Thyroid gland (tissue), 4 donors: Measurements from ENCODE around the gene CLIP1.

Experiments used
- POLR2A ChIP-seq, 2 donors: fragments of 450-650 bp; IDR thresholded peaks; one replicate each; pipeline ENCODE4 v1.6.1; 2017; ENCODE audit warnings: antibody characterized with exemption in 2 of 2, mild to moderate bottlenecking in 2 of 2, moderate library complexity in 1 of 2
- TF ChIP-seq, protein P1 (sequence below), 6 experiments: fragments of 200-600 bp in 3 of 6; fragments of 450-650 bp in 3 of 6; sonication (generic) in 3 of 6; IDR thresholded peaks; one replicate each; pipeline ENCODE4 v1.5.1; 2016 to 2019; ENCODE audit warnings: antibody characterized with exemption in 6 of 6, mild to moderate bottlenecking in 2 of 6, inconsistent platforms in 1 of 6, moderate library complexity in 1 of 6

DNA sequence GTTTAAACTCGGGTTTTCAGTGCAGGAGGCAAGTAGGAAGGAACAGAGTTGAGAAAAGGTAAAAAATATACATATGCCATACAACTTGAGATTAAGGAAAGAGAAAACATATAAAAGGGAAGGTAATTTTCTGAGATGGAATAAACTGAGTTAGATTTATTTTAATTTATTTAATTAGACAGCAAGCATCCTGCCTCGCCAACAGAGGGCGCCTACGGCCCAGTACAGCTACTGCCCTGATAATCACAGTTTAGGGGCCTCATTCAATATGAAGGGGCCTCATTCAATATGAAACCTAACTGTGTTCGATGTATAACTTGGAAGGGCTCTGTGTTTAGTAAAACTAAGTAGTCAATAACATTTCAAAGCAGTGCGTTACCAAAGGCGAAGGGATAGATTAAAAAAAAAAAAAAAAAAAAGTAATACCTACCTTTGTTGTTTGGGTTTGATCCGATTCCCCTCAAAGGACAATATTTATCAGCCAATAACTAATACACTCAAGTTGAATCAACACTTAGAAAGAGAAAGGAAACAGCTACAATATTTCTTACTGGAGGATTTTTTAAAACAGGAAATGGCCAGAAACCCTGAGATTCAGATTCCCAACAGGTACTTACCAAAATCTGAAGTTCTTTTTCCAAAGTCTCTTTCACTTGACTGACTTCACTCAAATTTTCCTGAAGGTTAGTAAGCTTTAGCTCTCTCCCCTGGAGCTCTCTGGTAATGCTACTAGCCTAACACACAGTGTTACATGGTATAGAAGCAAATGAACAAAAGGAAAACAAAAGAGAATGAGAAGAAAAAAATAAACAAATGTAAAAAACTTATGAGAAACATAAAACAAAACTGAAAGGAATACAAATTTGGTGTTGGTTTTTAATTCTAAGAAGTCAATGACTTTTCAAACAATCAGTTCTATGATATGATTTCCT is 86.2 kb downstream of the CLIP1 start:
- no peak for TF ChIP-seq POLR2A (IDR thresholded peaks at IDR 0.05)
- TF ChIP-seq, protein P1, sequence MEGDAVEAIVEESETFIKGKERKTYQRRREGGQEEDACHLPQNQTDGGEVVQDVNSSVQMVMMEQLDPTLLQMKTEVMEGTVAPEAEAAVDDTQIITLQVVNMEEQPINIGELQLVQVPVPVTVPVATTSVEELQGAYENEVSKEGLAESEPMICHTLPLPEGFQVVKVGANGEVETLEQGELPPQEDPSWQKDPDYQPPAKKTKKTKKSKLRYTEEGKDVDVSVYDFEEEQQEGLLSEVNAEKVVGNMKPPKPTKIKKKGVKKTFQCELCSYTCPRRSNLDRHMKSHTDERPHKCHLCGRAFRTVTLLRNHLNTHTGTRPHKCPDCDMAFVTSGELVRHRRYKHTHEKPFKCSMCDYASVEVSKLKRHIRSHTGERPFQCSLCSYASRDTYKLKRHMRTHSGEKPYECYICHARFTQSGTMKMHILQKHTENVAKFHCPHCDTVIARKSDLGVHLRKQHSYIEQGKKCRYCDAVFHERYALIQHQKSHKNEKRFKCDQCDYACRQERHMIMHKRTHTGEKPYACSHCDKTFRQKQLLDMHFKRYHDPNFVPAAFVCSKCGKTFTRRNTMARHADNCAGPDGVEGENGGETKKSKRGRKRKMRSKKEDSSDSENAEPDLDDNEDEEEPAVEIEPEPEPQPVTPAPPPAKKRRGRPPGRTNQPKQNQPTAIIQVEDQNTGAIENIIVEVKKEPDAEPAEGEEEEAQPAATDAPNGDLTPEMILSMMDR (IDR thresholded peaks at IDR 0.05) = peak; percentile 24 to 61 (median 58)
